ENCODE measurements around the gene CTXND2.
"Not testable (repeated sequence)": the region's sequence is repeated elsewhere in the genome, so short reads cannot be mapped to it uniquely, and the experiment has no call there.

Gene CTXND2

DNA sequence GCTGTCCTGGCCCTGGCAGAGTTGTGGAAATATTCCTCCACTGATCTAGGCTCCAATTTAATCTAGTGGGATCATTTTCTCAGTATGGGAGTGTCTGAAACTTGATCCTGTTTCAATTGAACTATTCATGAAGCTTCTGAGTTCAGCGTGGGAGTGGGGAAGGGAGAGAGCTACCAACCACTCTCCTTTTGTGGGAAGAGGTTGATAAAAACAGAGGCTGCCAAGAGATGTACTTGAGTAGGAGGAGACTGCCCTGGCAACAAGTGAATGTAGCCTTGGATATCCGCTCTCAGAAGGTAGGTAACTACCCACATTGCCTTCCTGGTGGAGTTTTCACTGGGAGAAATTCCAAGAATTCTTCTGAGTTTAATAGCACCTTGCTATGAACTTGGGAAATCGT, at the start of gene CTXND2:
Gene CTXND2, plus strand, starts transcription at position 119 of the 400 bp plus-strand sequence. CDS start 25,179 bp downstream, outside the sequence.
- DNase-seq (ENCODE audit: low spot score): no peak

DNA sequence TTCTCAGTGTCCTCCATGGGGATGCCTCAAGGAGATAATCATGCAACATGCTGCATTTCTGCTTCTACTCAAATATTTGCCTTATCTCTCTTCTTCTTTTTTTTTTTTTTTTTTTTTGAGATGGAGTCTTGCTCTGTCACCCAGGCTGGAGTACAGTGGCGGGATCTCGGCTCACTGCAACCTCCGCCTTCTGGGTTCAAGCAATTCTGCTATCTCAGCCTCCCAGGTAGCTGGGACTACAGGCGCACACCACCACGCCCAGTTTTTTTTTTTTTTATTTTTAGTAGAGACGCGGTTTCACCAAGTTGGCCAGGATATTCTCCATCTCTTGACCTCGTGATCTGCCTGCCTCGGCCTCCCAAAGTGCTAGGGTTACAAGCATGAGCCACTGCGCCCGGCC, 46.1 kb upstream of the CTXND2 start:
- DNase-seq (ENCODE audit: low spot score): not testable (repeated sequence)

DNA sequence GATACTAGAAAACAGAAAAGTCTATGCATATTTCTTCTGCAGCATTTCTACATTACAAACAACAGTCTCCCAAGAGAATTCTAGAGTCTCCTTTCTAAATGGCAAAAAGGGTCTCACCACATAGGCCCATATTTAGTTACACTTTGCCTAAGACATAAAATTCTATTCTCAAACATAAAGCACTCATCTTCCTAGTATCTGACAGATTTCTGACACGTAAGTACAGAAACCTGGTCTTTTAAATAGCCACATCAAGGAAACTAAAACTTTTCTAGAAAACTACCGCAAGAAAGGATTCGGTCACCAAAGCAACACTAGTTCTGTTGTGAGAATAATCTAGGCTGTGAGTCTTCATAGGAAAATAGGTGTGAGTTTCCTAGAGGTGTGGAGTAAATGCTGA, 45.3 kb upstream of the CTXND2 start:
- DNase-seq (ENCODE audit: low spot score): no peak

DNA sequence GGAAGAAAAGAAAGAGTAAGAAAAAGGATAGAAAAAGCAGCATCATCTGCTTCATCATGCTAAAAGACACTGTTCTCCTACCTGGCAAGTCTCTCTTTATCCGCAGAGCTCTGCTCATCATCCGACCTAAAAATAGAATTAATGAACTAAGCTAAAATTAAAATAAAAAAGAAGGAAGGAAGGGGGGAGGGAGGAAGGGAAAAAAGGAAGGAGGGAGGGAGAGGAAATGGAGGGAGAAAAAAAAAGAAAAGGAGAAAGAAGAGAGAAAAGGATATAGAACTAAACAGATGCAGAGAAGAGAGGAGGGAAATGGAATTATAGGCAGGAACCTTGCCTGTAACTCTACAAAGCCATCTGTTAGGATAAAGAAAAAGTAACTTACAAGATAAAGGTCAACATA, 44.6 kb upstream of the CTXND2 start:
- DNase-seq (ENCODE audit: low spot score): no peak

DNA sequence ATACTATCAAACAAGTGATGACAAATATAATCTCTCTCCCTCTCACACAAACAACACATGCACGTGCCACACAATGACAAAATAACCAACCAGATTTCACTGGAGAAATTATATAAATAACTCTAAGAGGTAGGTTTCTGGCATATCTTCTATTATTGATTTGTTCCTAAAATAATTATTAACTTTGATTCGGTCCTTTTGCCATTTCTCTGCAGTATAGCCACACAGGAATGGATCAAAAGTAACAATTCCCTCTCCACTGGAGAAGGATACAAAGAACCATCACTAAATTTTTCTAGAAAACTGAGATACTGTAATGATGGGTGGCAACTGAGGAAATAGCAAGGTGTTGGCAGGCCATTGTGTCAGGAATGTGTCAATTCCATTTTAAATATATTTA, 44.0 kb upstream of the CTXND2 start:
- DNase-seq (ENCODE audit: low spot score): no peak

DNA sequence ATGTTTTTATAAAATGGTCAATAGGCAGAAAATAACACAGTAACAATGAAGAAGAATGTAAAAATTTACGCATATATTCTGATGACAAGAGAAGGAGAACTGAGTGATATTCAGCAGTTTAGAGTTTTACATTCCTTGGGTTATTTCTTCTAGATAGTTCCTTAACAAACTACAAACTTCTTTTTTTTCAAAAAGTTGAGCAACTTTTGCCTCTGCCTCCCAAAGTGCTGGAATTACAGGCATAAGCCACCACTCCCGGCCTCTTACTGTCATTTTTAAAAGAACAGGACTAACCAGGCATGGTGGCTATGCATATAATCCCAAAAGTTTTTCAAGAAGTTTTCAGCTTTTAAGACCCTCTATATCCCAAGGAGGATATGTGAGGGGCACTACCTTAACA, 43.5 kb upstream of the CTXND2 start:
- no peak for DNase-seq (ENCODE audit: low spot score)

DNA sequence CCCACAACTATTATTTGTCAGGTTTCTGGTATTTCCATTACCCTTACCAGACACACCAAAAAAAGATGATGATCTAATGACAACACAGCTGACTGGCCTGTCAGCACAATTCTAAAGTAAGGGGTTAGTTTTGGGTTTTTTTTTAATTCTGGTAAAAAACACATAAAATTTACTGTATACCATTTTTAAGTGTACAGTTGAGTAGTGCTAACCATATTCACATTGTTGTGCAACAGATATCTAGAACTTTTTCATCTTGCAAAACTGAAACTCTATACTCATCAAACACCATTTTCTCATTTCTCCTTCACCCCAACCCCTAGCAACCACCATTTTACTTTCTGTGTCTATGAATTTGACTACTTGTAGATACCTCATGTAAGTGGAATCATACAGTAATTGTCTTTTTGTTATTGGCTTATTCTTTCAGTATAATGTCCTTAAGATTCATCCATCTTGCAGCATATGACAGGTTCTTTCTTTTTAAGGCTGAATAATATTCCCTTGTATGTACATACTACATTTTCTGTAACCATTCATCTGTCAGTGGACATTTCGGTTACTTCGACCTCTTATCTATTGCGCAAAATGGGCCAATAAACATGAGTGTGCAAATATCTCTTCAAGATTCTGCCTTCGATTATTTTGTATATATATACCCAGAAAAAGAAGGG, 40.3 kb upstream of the CTXND2 start:
- DNase-seq (ENCODE audit: low spot score): no peak

DNA sequence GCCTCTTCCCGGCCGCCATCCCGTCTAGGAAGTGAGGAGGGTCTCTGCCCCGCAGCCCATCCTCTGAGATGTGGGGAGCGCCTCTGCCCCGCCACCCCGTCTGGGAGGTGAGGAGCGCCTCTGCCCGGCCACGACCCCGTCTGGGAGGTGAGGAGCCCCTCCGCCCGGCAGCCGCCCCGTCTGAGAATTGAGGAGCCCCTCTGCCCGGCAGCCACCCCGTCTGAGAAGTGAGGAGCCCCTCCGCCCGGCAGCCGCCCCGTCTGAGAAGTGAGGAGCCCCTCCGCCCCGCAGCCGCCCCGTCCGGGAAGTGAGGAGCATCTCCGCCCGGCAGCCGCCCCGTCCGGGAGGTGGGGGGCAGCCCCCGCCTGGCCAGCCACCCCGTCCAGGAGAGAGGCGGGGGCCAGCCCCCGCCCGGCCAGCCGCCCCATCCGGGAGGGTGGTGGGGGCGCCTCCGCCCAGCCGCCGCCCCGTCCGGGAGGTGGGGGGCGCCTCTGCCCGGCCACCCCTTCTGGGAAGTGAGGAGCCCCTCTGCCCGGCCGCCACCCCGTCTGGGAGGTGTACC, 36.1 kb upstream of the CTXND2 start:
- DNase-seq (ENCODE audit: low spot score): not testable (repeated sequence)

DNA sequence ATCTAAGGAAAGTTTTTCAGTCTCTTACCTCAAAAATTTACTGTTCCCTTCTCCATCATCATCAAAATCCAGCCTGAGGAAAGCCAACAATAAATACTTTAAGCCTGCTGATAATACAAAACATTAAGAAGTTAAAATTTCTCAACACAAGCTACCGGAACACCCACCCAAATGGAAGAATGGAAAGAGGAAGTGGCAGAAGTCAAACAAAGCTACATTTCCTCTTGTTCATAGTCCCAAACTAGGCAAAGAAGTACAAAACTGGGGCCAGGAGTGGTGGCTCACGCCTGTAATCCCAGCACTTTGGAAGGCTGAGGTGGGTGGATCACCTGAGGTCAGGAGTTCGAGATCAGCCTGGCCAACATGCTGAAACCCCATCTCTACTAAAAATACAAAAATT, 34.2 kb upstream of the CTXND2 start:
- not testable (repeated sequence) for DNase-seq (ENCODE audit: low spot score)

DNA sequence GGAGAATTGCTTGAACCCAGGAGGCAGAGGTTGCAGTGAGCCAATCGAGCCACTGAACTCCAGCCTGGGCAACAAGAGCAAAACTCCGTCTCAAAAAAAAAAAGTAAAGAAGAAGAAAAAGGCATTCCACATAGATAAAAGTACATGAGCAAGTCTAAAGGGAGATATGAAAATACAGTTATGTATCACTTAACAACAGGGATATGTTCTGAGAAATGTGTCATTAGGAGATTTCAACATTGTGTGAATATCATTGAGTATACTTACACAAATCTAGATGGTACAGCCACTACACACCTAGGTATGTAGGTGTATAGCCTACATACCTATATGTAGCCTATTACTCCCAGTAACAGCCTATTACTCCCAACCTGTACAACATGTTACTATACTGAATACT, 23.2 kb upstream of the CTXND2 start:
- no peak for DNase-seq (ENCODE audit: low spot score)

DNA sequence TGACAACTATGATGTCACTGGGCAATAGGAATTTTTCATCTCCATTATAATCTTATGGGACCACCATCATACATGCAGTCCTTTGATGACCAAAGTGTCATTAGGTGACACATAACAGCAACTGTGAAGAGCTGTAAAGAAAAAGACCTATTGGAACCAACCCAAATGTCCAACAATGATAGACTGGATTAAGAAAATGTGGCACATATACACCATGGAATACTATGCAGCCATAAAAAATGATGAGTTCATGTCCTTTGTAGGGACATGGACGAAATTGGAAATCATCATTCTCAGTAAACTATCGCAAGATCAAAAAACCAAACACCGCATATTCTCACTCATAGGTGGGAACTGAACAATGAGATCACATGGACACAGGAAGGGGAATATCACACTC, 22.7 kb upstream of the CTXND2 start:
- not testable (repeated sequence) for DNase-seq (ENCODE audit: low spot score)

DNA sequence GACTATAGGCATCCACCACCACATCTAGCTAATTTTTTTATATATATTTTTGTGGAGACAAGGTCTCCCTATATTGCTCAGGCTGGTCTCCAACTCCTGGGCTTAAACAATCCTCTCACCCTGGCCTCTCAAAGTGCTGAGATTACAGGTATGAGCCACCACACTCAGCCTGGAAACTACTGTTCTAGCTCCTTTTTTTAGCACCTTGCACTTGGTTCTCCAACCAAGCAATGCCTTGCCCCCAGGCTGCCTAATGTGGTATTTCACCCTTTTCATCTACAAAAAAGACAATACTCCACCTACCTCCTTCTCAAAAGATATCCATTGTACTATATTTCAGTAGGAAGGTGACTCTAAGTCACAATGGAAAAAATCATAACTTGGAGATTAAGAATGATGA, 17.3 kb upstream of the CTXND2 start:
- DNase-seq (ENCODE audit: low spot score): no peak

DNA sequence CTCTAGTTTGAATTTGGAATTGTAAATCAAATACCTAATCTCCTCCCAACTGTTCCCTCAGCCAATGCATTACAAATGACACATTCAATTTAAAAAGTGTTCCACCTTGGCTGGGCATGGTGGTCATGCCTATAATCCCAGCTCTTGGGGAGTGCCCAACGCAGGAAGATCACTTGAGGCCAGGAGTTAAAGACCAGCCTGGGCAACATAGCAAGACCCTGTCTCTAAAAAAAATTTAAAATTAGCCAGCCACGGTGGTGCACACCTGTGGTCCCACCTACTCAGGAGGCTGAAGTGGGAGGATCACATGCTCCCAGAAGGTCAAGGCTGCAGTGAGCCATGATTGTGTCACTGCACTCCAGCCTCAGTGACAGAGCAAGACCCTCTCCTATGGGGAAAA, 14.4 kb upstream of the CTXND2 start:
- DNase-seq (ENCODE audit: low spot score): no peak

DNA sequence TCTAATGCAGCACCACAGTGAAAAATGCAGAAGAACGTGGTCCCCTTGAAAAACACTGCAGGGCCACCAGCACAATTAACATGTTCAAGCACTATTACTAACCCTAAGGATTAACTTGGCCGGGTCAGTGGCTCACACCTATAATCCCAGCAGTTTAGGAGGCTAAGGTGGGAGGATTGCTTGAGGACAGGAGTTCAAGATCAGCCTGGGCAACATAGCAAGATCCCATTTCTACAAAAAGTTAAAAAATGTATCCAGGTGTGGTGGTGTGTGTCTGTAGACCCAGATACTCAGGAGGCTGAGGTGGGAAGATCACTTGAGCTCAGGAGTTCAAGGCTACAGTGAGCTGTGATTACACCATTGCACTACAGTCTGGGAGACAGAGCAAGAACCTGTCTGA, 13.4 kb upstream of the CTXND2 start:
- DNase-seq (ENCODE audit: low spot score): no peak

DNA sequence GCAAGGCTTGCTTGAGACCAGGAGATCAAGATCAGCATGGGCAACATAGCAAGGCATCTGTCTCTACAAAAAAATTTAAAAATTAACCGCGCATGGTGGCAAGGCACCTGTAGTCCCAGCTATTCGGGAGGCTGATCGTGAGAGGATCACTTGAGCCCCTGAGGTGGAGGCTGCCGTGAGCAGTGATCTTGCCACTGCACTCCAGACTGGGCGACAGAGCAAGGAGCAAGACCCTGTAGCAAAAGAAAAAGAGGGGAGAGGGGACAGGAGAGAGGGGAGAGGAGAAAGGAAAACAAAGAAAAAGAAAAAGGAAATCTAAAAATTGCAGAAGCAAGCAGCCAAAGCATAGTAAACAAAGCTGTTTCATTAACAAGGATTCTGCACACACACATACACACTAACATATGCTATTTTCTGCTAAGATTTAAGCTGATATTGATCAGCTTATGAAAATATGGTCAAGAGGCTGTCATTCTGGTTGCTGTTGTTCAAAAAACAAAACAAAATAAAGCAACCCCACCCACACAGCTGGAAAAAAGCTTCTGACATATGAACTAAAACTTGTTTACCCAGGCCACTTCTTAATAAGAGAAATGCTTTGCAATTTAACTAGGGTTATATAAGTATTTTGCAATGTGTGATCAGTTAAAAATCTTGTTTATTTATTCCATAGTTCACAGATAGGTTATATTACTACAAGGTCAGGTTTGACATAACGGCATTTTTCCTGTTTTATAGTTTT, 12.3 kb upstream of the CTXND2 start:
- DNase-seq (ENCODE audit: low spot score): no peak

DNA sequence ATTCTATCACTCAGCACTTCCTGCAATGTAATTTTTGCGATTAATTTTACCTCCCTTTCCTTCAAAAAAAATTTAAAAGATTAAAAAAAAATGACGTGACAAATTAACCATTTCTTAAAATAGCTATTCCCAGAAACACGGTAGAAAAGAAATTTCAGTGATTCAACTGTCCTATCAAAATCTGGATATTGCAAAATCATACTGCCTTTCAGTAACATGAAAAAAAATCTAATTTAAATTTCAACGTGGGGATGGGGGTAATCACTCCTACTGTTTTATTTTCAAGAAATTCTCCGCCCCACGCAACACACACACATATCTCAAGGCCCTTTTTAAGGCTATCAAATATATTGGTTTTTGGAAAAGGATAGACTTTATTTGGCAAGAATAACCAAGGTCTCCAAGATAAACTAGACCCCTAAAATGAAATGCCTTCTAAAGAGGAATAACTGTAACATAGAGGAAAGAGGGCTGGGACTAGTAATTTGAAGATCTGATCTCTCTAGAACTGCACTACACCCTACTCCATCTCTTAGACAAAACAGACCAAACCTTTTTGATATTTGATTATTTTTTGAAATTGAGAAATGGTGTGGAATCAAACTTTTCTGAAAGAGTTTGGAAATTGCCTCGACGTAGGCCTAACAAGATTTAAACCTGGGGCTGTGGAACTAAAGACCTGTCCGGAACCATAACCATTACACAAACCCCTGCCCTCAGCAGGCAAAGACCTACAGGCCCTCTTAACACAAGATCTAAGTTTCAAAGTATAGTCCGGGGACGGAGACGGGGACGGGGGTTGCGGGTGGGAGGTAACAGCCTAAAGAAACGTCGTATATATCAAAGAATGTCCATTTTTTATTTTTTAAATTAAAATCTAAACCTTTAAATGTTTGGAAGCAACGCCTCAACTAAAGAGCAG, 11.5 kb upstream of the CTXND2 start:
- DNase-seq (ENCODE audit: low spot score): no peak

DNA sequence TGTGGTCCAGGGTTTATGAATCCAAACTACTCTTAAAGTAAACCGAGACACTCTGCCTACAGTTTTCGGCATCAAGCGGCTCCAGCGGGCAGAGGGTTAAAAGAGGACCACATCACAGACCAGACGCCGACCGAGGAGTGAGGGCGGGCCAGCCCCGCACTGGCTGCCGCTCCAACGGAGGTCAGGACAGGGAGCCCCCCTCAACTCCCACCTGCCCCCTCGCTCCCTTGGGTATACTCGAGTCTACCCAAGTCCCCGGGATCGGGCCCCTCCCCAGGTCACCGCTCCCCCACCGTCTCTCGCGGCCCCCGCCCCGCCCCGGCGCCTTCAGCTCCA, 10.8 kb upstream of the CTXND2 start:
- peak; percentile 57 for DNase-seq (ENCODE audit: low spot score)

DNA sequence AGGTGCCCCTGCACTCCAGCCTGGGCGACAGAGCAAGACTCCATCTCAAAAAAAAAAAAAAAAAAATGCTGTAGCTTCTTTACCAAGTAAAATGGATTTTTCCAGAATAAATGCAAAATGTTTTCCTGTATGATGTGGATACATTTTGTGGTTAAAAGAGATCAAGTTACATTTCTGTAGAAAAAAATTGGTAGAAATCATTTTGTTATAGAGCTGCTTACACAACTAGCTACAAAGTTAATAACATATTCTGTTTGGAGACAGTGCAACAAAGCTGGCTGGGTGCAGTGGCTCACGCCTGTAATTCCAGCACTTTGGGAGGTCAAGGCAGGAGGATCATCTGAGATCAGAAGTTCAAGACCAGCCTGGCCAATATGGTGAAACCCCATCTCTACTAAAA, 8.0 kb upstream of the CTXND2 start:
- DNase-seq (ENCODE audit: low spot score): not testable (repeated sequence)

DNA sequence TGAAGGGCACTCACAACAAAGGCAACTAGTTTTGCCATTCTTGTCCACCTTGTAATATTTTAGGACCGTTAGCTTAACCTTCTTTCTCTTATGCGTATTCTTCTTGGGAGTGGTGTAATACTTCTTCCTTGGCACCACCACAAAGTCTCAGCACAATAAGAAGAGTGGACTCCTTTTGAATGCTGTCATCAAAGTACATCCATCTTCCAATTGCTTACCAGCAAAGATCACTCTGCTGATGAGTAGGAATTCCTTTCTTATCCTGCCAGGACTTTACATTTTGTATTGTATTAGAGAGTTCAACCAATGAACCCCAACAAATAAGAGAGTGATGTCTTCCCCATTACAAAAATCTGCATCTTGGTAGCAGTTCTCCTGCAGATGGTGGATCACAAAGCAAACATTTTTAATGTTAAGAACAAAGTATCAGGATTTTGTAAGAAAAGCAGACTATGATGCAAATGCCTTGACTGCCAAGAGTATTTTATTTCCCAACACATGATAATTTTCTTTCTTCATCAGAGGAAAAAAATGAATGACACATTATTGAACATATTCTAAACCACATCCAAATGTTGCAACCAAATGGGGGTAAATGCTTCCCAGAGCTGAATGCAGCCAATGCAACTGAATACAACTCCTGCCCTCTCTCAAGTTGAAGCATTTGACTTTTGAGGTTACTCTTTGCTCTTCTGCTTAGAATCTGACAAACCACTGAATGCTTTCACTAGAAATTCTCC, 5.4 kb upstream of the CTXND2 start:
- DNase-seq (ENCODE audit: low spot score): peak; percentile 76

DNA sequence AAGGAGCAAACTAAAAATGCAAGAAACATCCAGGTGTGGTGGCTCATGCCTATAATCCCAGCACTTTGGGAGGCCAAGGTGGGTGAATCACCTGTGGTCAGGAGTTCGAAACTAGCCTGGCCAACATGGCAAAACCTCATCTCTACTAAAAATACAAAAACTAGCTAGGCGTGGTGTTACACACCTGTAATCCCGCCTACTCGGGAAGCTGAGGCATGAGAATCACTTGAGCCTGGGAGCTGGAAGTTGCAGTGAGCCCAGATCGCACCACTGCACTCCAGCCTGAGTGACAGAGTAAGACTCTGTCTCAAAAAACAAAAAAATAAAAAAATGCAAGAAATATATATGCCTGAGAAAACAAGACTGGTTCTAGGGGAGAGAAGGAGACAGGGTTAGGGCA, 3.8 kb upstream of the CTXND2 start:
- not testable (repeated sequence) for DNase-seq (ENCODE audit: low spot score)

DNA sequence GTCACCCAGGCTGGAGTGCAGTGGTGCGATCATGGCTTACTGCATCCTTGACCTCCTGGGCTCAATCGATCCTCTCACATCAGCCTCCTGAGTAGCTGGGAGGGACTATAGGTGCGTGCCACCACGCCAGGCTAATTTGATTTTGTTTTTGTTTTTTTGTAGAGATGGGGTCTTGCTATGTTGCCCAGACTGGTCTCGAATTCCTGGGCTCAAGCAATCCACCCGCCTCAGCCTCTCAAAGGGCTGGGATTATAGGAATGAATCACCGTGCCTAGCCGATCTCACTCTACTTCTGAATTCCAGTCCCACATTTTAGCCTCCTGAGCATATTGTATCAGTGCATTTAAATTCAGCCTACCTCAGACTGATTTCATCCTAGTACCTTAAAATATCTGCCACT, 1.8 kb downstream of the CTXND2 start:
- no peak for DNase-seq (ENCODE audit: low spot score)

DNA sequence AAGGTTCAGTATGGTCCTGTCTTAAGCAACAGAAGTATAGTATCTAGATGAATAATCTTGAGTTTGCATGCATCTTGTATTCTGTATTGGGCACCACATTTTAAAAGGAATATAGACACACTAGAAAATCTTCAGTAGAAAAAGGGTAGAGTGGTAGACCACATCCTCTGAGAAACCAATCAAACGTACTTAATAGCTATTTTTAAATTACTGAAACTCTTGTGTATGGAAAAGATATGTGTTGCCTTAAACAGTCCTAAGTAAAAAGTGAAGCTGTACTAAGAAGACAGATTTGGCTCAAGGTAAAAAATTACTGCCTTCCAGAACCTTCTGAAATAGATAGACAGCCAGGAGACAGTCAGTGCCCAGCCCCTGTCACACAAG, 3.1 kb downstream of the CTXND2 start:
- DNase-seq (ENCODE audit: low spot score): no peak
